Activated T-cell treated with anti-CD3 and anti-CD28 coated beads, Interleukin-2, amount 50 U/mL, for 1 hour (primary cell): ENCODE data around the gene TBL3.
A peak's percentile ranks its signal among the peaks of the same experiment; 100 is the strongest.

Experiments used
- DNase-seq: peaks from one replicate; pipeline ENCODE4 v3.0.0-alpha.2; 2020

Gene TBL3

GRCh38 chr16:2023092-2024031 is 51.5 kb downstream of the TBL3 start:
- DNase-seq, result peak; percentile 99

GRCh38 chr16:2024032-2024420 is 52.2 kb downstream of the TBL3 start:
- DNase-seq, result no peak

- no peak for DNase-seq
These were observed 53.4 kb downstream of the TBL3 start for GRCh38 chr16:2025251-2025650.

- no peak for DNase-seq
These were observed 54.1 kb downstream of the TBL3 start for GRCh38 chr16:2025878-2026460.

GRCh38 chr16:2026461-2027023 is 54.7 kb downstream of the TBL3 start, which contains the start of gene NHERF2:
Gene NHERF2, plus strand, starts transcription at chr16:2026902. Its CDS starts 104 bp downstream, at chr16:2027006.
- DNase-seq, result peak; percentile 60

GRCh38 chr16:2027024-2028010 is 55.5 kb downstream of the TBL3 start:
- DNase-seq, result no peak

- no peak for DNase-seq
These were observed 56.3 kb downstream of the TBL3 start for GRCh38 chr16:2028146-2028545.

- no peak for DNase-seq
These were observed 56.9 kb downstream of the TBL3 start for GRCh38 chr16:2028620-2029220.

- DNase-seq, result no peak
These were observed 57.5 kb downstream of the TBL3 start for GRCh38 chr16:2029350-2029749.

- no peak for DNase-seq
These were observed 58.2 kb downstream of the TBL3 start for GRCh38 chr16:2030036-2030435.

GRCh38 chr16:2031081-2031577 is 59.3 kb downstream of the TBL3 start:
- DNase-seq, result no peak
